GM18907 (cell line): ENCODE data around the gene PARVA.

ENCODE experiments used
- ATAC-seq: cut with Tn5 transposase; IDR thresholded peaks from one replicate; pipeline ENCODE4 v1.9.1; 2021; ENCODE audit warnings: mild to moderate bottlenecking, moderate library complexity; ENCODE audit not compliant: unreplicated experiment

Gene PARVA

GRCh38 chr11:12544986-12545775 lies 167.8 kb downstream of the PARVA start:
- no peak for ATAC-seq

- no peak for ATAC-seq
Measured at GRCh38 chr11:12546122-12546521, 168.8 kb downstream of the PARVA start.

- ATAC-seq: no peak
Measured at GRCh38 chr11:12546660-12547059, 169.3 kb downstream of the PARVA start.

GRCh38 chr11:12547953-12548650 lies 170.7 kb downstream of the PARVA start:
- ATAC-seq: no peak

GRCh38 chr11:12552692-12553091 lies 175.3 kb downstream of the PARVA start:
- ATAC-seq: no peak

- ATAC-seq: no peak
Measured at GRCh38 chr11:12554122-12554521, 176.8 kb downstream of the PARVA start.

- ATAC-seq: no peak
Measured at GRCh38 chr11:12556155-12556554, 178.8 kb downstream of the PARVA start.

- ATAC-seq: no peak
Measured at GRCh38 chr11:12556788-12557384, 179.5 kb downstream of the PARVA start.

GRCh38 chr11:12559011-12559410 lies 181.6 kb downstream of the PARVA start:
- ATAC-seq: no peak

- no peak for ATAC-seq
Measured at GRCh38 chr11:12560362-12560761, 183.0 kb downstream of the PARVA start.

- ATAC-seq: no peak
Measured at GRCh38 chr11:12560861-12561260, 183.5 kb downstream of the PARVA start.

- ATAC-seq: no peak
Measured at GRCh38 chr11:12564012-12564411, 186.6 kb downstream of the PARVA start.

- ATAC-seq: no peak
Measured at GRCh38 chr11:12565406-12565805, 188.0 kb downstream of the PARVA start.

- no peak for ATAC-seq
Measured at GRCh38 chr11:12567746-12568460, 190.5 kb downstream of the PARVA start.

- ATAC-seq: no peak
Measured at GRCh38 chr11:12569499-12570425, 192.4 kb downstream of the PARVA start.

- no peak for ATAC-seq
Measured at GRCh38 chr11:12573707-12574485, 196.5 kb downstream of the PARVA start.

GRCh38 chr11:12577725-12578644 lies 200.6 kb downstream of the PARVA start:
- no peak for ATAC-seq

GRCh38 chr11:12581416-12581815 lies 204.0 kb downstream of the PARVA start:
- ATAC-seq: no peak
